Skin epidermis (tissue), 12 donors: ENCODE results near the gene B4GALNT4.

Experiments
- H3K27ac ChIP-seq, 21 experiments: fragments of 200-600 bp; sonication (generic) in 11 of 21; one replicate each; pipeline ENCODE4 v1.5.0; 2020; ENCODE audit warnings: mild to moderate bottlenecking in 3 of 21, inconsistent platforms in 2 of 21, moderate library complexity in 2 of 21
- H3K4me3 ChIP-seq, 7 experiments: fragments of 200-600 bp; sonication (generic) in 2 of 7; one replicate each; pipeline ENCODE4 v1.5.0; 2020; ENCODE audit warnings: inconsistent platforms in 2 of 7, mild to moderate bottlenecking in 2 of 7, moderate library complexity in 1 of 7

Gene B4GALNT4

GRCh38 chr11:429391-429790 is 60.1 kb downstream of the B4GALNT4 start:
- Histone ChIP-seq H3K27ac (no peak overlapping the region), H3K4me3 (no peak overlapping the region)

- H3K27ac ChIP-seq: no peak overlapping the region
Observed at GRCh38 chr11:429931-430456, 60.7 kb downstream of the B4GALNT4 start.

More at GRCh38 chr11:429931-430456, 60.7 kb downstream of the B4GALNT4 start:
- H3K4me3 ChIP-seq: no peak overlapping the region
